Neural progenitor cell (in vitro differentiated cells): ENCODE measurements around the gene PROZ. TPM values are rescaled to one million over a fixed set of nuclear protein-coding genes. Genes with fewer than 3 reads are reported as not detected.

Source experiments
- DNase-seq: peaks from one replicate; pipeline ENCODE4 v3.0.0-alpha.2; 2016; ENCODE audit warnings: low spot score
- H2AFZ ChIP-seq: fragments of 200-600 bp; sonication (generic); replicated peaks from 2 replicates; pipeline ENCODE4 v1.6.1; 2016; ENCODE audit warnings: antibody characterized with exemption
- H3F3A ChIP-seq: fragments of 200-600 bp; sonication (generic); 2 replicates; pipeline ENCODE4 v1.6.1; 2016; ENCODE audit warnings: antibody characterized with exemption, low read depth
- H3K27ac ChIP-seq: fragments of 200-600 bp; sonication (generic); 2 replicates; pipeline ENCODE4 v1.5.1; 2016; ENCODE audit warnings: mild to moderate bottlenecking
- H3K27me3 ChIP-seq: fragments of 200-600 bp; sonication (generic); 2 replicates; pipeline ENCODE4 v1.6.1; 2016; ENCODE audit warnings: mild to moderate bottlenecking, moderate library complexity
- H3K36me3 ChIP-seq: fragments of 200-600 bp; sonication (generic); 2 replicates; pipeline ENCODE4 v1.5.1; 2016
- H3K4me1 ChIP-seq: fragments of 200-600 bp; sonication (generic); 2 replicates; pipeline ENCODE4 v1.6.1; 2016; ENCODE audit warnings: mixed run types
- H3K4me2 ChIP-seq: fragments of 200-600 bp; sonication (generic); 2 replicates; pipeline ENCODE4 v1.6.1; 2016
- H3K4me3 ChIP-seq: fragments of 200-600 bp; sonication (generic); 2 replicates; pipeline ENCODE4 v1.5.1; 2016
- H3K79me2 ChIP-seq: fragments of 200-600 bp; sonication (generic); 2 replicates; pipeline ENCODE4 v1.6.1; 2016; ENCODE audit warnings: low read depth
- H3K9ac ChIP-seq: fragments of 200-600 bp; sonication (generic); 2 replicates; pipeline ENCODE4 v1.6.1; 2016
- H3K9me3 ChIP-seq: fragments of 200-600 bp; sonication (generic); 2 replicates; pipeline ENCODE4 v1.5.1; 2016; ENCODE audit warnings: low read depth
- H4K20me1 ChIP-seq: fragments of 200-600 bp; sonication (generic); 2 replicates; pipeline ENCODE4 v1.6.1; 2016; ENCODE audit warnings: low read depth
- H3K27ac Mint-ChIP-seq: 3 replicates; pipeline ENCODE4 v1.8.0; 2021; ENCODE audit warnings: mixed read lengths
- H3K27me3 Mint-ChIP-seq: 2 replicates; pipeline ENCODE4 v1.8.0; 2022; ENCODE audit warnings: low read depth, mild to moderate bottlenecking, inconsistent platforms, moderate library complexity, mixed read lengths; ENCODE audit not compliant: insufficient read depth
- H3K36me3 Mint-ChIP-seq: 3 replicates; pipeline ENCODE4 v1.8.0; 2021; ENCODE audit warnings: mixed read lengths
- H3K4me1 Mint-ChIP-seq: 3 replicates; pipeline ENCODE4 v1.8.0; 2021; ENCODE audit warnings: mixed read lengths
- H3K4me3 Mint-ChIP-seq: 3 replicates; pipeline ENCODE4 v1.8.0; 2021; ENCODE audit warnings: mild to moderate bottlenecking, moderate library complexity, mixed read lengths
- H3K9me3 Mint-ChIP-seq: 3 replicates; pipeline ENCODE4 v1.8.0; 2020; ENCODE audit warnings: mixed read lengths
- EZH2 ChIP-seq: fragments of 200-600 bp; sonication (generic); IDR thresholded peaks from 2 replicates; pipeline ENCODE4 v1.6.1; 2017; ENCODE audit warnings: antibody characterized with exemption, mild to moderate bottlenecking, moderate library complexity
- EZH2phosphoT487 ChIP-seq: fragments of 200-600 bp; sonication (generic); IDR thresholded peaks from 2 replicates; pipeline ENCODE4 v1.6.1; 2017; ENCODE audit warnings: antibody characterized with exemption
- total RNA-seq: library from RNA; depleted of rRNA; stranded (reverse); fragments of >200 nt; gene quantifications from 2 replicates; pipeline ENCODE4 v1.2.3, GENCODE V29; 2015; ENCODE audit warnings: low replicate concordance
- TF ChIP-seq, protein P1 (sequence below): fragments of 200-600 bp; sonication (generic); IDR thresholded peaks from 2 replicates; pipeline ENCODE4 v1.5.1; 2017; ENCODE audit warnings: antibody characterized with exemption, mild to moderate bottlenecking

Gene PROZ
- total RNA-seq, 1 donor from 2014 or later, result not detected

DNA sequence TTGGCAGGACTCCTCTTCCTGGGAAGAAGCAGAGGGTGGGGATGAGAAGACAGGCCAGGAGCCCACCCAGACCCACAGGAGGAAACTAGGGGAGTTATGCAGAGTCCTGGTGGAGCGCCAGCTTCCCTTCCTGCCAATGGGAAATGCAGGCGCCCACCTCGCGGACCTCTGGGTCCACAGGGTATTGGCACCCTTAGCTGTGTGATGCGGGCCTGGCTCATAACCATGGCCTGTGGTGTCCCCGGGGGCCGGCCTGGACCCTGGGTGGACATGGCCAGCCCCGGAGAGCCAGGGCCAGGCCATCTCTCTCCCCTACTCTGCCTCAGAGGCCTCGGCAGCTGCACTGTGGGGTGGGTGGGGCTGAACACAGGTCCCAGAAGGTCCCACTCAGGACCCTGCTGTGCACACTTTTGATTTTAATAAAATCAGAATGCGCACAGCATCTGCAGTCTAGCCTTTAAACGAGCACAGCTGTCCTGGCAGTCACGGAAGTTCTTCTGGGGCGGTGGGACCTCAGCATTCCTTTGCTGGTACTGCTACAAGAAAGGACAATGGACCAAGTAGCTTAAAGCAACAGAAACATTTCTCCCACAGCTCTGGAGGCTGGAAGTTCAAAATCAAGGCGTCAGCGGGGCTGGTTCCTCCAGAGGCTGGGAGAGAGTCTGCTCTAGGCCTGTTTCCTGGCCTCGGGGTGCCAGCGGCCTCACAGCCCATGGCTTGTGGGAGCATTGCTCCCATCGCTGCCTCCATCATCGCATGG lies 34.1 kb upstream of the PROZ start:
- no peaks in the 10 kb centered on the region for H3K36me3 ChIP-seq
- Mint-ChIP-seq H3K9me3 (no peaks in the 10 kb centered on the region), H3K4me3 (no peak overlapping the region), H3K27ac (no peak overlapping the region), H3K27me3 (peaks cover 12% of the 10 kb centered on the region), H3K36me3 (no peaks in the 10 kb centered on the region), H3K4me1 (peaks cover 21% of the 10 kb centered on the region)
- no peaks in the 10 kb centered on the region for H3K27me3 ChIP-seq
- no peak for TF ChIP-seq EZH2phosphoT487
- no peak for TF ChIP-seq EZH2
- TF ChIP-seq, protein P1, sequence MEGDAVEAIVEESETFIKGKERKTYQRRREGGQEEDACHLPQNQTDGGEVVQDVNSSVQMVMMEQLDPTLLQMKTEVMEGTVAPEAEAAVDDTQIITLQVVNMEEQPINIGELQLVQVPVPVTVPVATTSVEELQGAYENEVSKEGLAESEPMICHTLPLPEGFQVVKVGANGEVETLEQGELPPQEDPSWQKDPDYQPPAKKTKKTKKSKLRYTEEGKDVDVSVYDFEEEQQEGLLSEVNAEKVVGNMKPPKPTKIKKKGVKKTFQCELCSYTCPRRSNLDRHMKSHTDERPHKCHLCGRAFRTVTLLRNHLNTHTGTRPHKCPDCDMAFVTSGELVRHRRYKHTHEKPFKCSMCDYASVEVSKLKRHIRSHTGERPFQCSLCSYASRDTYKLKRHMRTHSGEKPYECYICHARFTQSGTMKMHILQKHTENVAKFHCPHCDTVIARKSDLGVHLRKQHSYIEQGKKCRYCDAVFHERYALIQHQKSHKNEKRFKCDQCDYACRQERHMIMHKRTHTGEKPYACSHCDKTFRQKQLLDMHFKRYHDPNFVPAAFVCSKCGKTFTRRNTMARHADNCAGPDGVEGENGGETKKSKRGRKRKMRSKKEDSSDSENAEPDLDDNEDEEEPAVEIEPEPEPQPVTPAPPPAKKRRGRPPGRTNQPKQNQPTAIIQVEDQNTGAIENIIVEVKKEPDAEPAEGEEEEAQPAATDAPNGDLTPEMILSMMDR, result no peak
- H3K9ac ChIP-seq, result no peak overlapping the region
- no peaks in the 10 kb centered on the region for H3K9me3 ChIP-seq
- peaks cover 14% of the 10 kb centered on the region for H3K4me1 ChIP-seq
- DNase-seq, result no peak
- H3K4me2 ChIP-seq, result no peak overlapping the region
- no peak overlapping the region for H3K4me3 ChIP-seq
- no peak overlapping the region for H2AFZ ChIP-seq
- H3K27ac ChIP-seq, result no peak overlapping the region
- H3K79me2 ChIP-seq, result no peaks in the 10 kb centered on the region
- H4K20me1 ChIP-seq, result no peaks in the 10 kb centered on the region
- H3F3A ChIP-seq, result peaks cover 9% of the 10 kb centered on the region

DNA sequence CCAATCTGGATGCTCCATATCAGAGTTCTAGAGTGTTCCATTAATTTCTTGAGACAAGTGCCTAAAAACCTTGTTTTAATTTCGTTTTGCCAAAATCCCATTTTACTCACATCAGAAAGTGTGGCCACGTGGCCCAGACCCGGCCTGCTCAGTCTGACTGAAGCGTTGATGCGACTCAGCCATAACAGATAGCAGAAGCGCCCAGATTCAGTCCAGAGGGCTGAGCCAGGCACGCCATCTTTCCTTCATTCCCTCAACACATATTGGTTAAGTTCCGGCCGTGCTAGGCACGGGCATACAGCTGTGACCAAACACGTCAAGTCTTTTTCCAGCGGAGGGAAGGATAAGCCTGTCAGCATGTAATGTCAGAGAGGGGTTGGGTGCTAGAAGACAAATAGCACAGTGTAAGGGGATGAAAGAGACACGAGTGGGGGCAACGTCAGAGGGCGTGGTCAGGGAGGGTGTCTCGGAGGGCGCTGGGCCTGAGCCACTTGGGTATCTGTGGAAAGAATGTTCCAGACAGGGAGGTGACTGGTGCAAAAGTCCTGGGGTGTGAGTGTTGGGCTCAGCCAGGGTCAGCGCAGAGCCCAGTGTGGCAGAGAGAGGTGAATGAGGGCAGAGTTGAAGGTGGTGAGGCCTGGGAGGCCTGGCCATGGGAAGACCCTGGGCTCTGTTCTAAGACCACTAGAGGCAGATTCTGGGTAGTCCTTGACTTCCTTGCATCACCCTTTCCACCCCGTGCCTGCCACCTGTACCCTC lies 32.8 kb upstream of the PROZ start:
- peaks cover 9% of the 10 kb centered on the region for H3F3A ChIP-seq
- H3K36me3 ChIP-seq, result no peaks in the 10 kb centered on the region
- no peaks in the 10 kb centered on the region for H3K27me3 ChIP-seq
- no peak for TF ChIP-seq EZH2
- no peak for TF ChIP-seq EZH2phosphoT487
- TF ChIP-seq, protein P1, result no peak
- Mint-ChIP-seq H3K36me3 (no peaks in the 10 kb centered on the region), H3K27ac (no peak overlapping the region), H3K27me3 (peaks cover 12% of the 10 kb centered on the region), H3K4me3 (no peak overlapping the region), H3K4me1 (peaks cover 18% of the 10 kb centered on the region), H3K9me3 (no peaks in the 10 kb centered on the region)
- H3K4me2 ChIP-seq, result no peak overlapping the region
- no peaks in the 10 kb centered on the region for H4K20me1 ChIP-seq
- H3K79me2 ChIP-seq, result no peaks in the 10 kb centered on the region
- no peak for DNase-seq
- peaks cover 14% of the 10 kb centered on the region for H3K4me1 ChIP-seq
- no peak overlapping the region for H3K27ac ChIP-seq
- H2AFZ ChIP-seq, result no peak overlapping the region
- no peaks in the 10 kb centered on the region for H3K9me3 ChIP-seq
- no peak overlapping the region for H3K9ac ChIP-seq
- no peak overlapping the region for H3K4me3 ChIP-seq

DNA sequence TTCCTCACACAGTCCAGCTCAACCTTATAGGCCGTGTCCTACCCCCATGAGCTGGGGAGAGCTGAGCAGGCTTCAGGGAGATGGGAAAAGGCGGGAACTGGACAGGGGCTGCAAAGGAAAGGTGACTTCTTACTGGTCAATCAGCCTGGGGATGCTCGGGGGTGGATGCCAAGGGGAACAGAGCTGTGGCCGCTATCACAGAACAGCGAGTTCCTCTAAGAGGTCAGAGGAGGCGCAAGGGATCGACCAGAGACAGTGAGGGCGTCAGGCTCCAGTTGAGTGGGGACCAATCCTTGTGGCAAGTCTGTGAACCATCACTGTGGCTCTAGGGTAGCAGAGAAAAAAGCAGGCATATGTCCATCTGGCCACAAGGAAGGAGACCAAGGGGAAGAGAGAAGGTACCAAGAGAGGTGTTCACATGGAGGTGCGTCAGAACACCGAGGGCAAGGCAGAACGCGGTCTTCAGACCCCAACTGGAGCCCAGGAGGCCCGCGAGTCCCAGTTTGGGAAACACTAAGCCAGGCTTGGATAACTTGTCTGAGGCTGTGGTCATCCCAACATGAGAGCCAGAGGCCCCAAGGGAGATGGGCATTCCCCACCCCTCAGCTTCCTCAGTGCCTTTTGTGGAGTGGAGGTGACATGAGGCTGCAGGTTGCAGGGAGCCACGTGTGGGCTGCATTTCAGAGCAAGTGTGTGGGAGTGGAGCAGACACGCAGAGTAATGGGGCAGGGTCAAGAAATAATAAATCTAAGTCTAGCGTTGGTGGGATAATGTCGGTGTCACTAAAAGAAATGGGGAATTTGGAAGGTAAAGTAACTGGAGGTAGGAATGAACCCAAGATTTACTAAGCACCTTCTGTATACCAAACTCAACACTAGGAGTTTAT lies 31.9 kb upstream of the PROZ start:
- Histone ChIP-seq H3K36me3 (no peaks in the 10 kb centered on the region), H3K27me3 (no peaks in the 10 kb centered on the region), H3K9ac (no peak overlapping the region), H4K20me1 (no peaks in the 10 kb centered on the region), H3K4me3 (no peak overlapping the region), H2AFZ (no peak overlapping the region), H3K79me2 (no peaks in the 10 kb centered on the region), H3K9me3 (no peaks in the 10 kb centered on the region), H3K27ac (no peak overlapping the region), H3K4me2 (no peak overlapping the region), H3K4me1 (peaks cover 14% of the 10 kb centered on the region), H3F3A (peaks cover 9% of the 10 kb centered on the region)
- DNase-seq, result no peak
- Mint-ChIP-seq H3K36me3 (no peaks in the 10 kb centered on the region), H3K27me3 (peaks cover 12% of the 10 kb centered on the region), H3K9me3 (no peaks in the 10 kb centered on the region), H3K4me3 (no peak overlapping the region), H3K27ac (no peak overlapping the region), H3K4me1 (peaks cover 18% of the 10 kb centered on the region)
- TF ChIP-seq EZH2 (no peak), EZH2phosphoT487 (no peak)
- TF ChIP-seq, protein P1, result no peak
